ENCODE data around the gene MANEAL. TPM values are rescaled to one million over a fixed set of nuclear protein-coding genes. Genes with fewer than 3 reads are reported as not detected.

The MANEAL gene
- polyA plus RNA-seq, 3 donors: 0.24 to 0.56 TPM; not detected in 1

DNA sequence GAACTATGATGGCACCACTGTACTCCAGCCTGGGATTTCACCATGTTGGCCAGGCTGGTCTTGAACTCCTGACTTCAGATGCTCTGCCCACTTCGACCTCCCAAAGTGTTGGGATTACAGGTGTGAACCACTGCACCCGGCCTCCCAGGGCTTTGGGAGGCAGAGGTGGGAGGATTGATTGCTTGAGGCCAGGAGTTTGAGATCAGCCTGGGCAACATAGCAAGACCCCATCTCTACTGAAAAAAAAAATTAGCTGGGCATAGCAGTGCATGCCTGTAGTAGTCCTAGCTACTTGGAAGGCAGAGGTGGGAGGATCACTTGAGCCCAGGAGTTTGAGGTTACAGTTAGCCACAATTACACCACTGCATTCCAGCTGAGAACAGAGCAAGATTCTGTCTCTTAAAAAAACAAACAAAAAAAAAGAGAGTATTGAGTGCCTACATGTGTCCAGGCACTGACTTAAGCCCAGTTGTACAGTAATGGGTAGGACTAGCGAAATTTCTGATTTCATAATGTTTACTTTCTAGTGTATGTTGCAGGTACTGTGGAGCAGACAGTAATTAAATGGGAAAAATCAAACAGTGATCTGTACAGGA, 4.2 kb downstream of the MANEAL start:
- peaks cover 26 to 32% of the 10 kb centered on the region in 2 donors for H3K36me3 Mint-ChIP-seq
- H3K9me3 Mint-ChIP-seq: peaks cover 0 to 10% (median 4%) of the 10 kb centered on the region in 7 donors
- no peak overlapping the region for H3K27ac ChIP-seq (ENCODE audit: low read depth in 1 of 2, low read length in 2 of 2)
- 100% methylated on average over 1 of the region's 3 CpGs for WGBS (ENCODE audit: insufficient coverage)
- no peak overlapping the region for H3K4me3 Mint-ChIP-seq
- intact Hi-C loops (cut with micrococcal nuclease): no loop called here
- peaks cover 0 to 3% of the 10 kb centered on the region in 2 donors for H3K9me3 ChIP-seq (replicated peaks in 1 of 2; ENCODE audit: control insufficient read depth in 1 of 2, insufficient read depth in 1 of 2, low read length in 2 of 2)
- peaks cover 14 to 35% of the 10 kb centered on the region in 2 donors for H3K36me3 ChIP-seq (replicated peaks in 1 of 2; ENCODE audit: control insufficient read depth in 1 of 2, insufficient read depth in 2 of 2, low read length in 2 of 2)
- no peak overlapping the region for H3K4me3 ChIP-seq (replicated peaks in 1 of 3; ENCODE audit: low read depth in 2 of 3, low read length in 3 of 3)
- H3K27me3 ChIP-seq (ENCODE audit: control insufficient read depth in 2 of 2, insufficient read depth in 2 of 2, low read length in 2 of 2): peaks cover 13 to 23% of the 10 kb centered on the region in 2 donors
- H3K27ac Mint-ChIP-seq: no peak overlapping the region
- peaks cover 23% of the 10 kb centered on the region for H3K4me1 Mint-ChIP-seq
- no peak overlapping the region for H3K9ac ChIP-seq (ENCODE audit: insufficient read depth, low read length, poor library complexity, severe bottlenecking)
- DNase-seq: no peak
- H4K20me1 ChIP-seq (ENCODE audit: insufficient read depth, low read length): no peaks in the 10 kb centered on the region
- TF ChIP-seq, protein P1, sequence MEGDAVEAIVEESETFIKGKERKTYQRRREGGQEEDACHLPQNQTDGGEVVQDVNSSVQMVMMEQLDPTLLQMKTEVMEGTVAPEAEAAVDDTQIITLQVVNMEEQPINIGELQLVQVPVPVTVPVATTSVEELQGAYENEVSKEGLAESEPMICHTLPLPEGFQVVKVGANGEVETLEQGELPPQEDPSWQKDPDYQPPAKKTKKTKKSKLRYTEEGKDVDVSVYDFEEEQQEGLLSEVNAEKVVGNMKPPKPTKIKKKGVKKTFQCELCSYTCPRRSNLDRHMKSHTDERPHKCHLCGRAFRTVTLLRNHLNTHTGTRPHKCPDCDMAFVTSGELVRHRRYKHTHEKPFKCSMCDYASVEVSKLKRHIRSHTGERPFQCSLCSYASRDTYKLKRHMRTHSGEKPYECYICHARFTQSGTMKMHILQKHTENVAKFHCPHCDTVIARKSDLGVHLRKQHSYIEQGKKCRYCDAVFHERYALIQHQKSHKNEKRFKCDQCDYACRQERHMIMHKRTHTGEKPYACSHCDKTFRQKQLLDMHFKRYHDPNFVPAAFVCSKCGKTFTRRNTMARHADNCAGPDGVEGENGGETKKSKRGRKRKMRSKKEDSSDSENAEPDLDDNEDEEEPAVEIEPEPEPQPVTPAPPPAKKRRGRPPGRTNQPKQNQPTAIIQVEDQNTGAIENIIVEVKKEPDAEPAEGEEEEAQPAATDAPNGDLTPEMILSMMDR (IDR thresholded peaks at IDR 0.05): no peak
- peaks cover 23 to 37% (median 25%) of the 10 kb centered on the region in 3 donors for H3K27me3 Mint-ChIP-seq (ENCODE audit: low read depth in 3 of 3)
- H2AFZ ChIP-seq (ENCODE audit: insufficient read depth, low read depth, low read length, poor library complexity, severe bottlenecking): no peak overlapping the region
- no peak overlapping the region for H3K4me2 ChIP-seq (replicated peaks; ENCODE audit: extremely low read depth, low read length, poor library complexity, severe bottlenecking)
- no peaks in the 10 kb centered on the region for H3K79me2 ChIP-seq (ENCODE audit: insufficient read depth, low read length)
- H3K4me1 ChIP-seq (ENCODE audit: control insufficient read depth in 1 of 2, insufficient read depth in 2 of 2, low read length in 2 of 2): peaks cover 3 to 12% of the 10 kb centered on the region in 2 donors

DNA sequence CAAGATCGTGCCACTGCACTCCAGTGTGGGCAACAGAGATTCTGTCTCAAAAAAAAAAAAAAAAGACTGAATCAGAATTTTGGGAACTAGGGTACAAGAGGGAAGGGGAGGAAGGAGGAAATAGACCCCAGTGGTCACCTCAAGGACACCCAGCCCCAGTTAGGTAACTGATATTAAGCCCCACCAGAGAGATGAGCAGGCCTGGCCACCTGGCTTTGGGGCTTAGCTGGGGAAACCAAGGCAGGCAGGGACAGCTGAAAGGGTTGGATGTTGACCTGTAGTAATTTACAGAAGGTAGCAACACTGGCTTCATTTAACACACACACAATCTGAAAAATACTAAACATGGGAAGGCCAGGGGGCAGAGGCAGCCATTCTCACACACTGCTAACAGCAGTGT, 8.8 kb downstream of the MANEAL start:
- Histone ChIP-seq H3K4me1 (ENCODE audit: control insufficient read depth in 1 of 2, insufficient read depth in 2 of 2, low read length in 2 of 2) (peaks cover 8 to 10% of the 10 kb centered on the region in 2 donors), H3K36me3 (replicated peaks in 1 of 2; ENCODE audit: control insufficient read depth in 1 of 2, insufficient read depth in 2 of 2, low read length in 2 of 2) (peaks cover 47 to 75% of the 10 kb centered on the region in 2 donors), H4K20me1 (ENCODE audit: insufficient read depth, low read length) (peaks cover 40% of the 10 kb centered on the region)

More for the DNA sequence above, 8.8 kb downstream of the MANEAL start:
- no peak overlapping the region for H3K4me3 Mint-ChIP-seq
- DNase-seq: no peak
- Histone ChIP-seq H3K4me3 (replicated peaks in 1 of 3; ENCODE audit: low read depth in 2 of 3, low read length in 3 of 3) (no peak overlapping the region), H3K9ac (ENCODE audit: insufficient read depth, low read length, poor library complexity, severe bottlenecking) (no peak overlapping the region), H3K27me3 (ENCODE audit: control insufficient read depth in 2 of 2, insufficient read depth in 2 of 2, low read length in 2 of 2) (no peaks in the 10 kb centered on the region), H3K9me3 (replicated peaks in 1 of 2; ENCODE audit: control insufficient read depth in 1 of 2, insufficient read depth in 1 of 2, low read length in 2 of 2) (no peaks in the 10 kb centered on the region), H3K27ac (ENCODE audit: low read depth in 1 of 2, low read length in 2 of 2) (no peak overlapping the region), H3K4me2 (replicated peaks; ENCODE audit: extremely low read depth, low read length, poor library complexity, severe bottlenecking) (no peak overlapping the region), H2AFZ (ENCODE audit: insufficient read depth, low read depth, low read length, poor library complexity, severe bottlenecking) (no peak overlapping the region), H3K79me2 (ENCODE audit: insufficient read depth, low read length) (peaks cover 28% of the 10 kb centered on the region)
- TF ChIP-seq, protein P1 (IDR thresholded peaks at IDR 0.05): no peak
- intact Hi-C loops (cut with micrococcal nuclease): loop anchor here in 1 of 2 donors (10.0 kb wide), 1 partner anchor 182 kb away; no protein-coding TSS in a partner anchor
- no CpG with 5 or more reads among the region's 1 CpG for WGBS (ENCODE audit: insufficient coverage)
- H3K9me3 Mint-ChIP-seq: peaks cover 0 to 1% (median 0%) of the 10 kb centered on the region in 7 donors
- H3K36me3 Mint-ChIP-seq: peaks cover 57 to 69% of the 10 kb centered on the region in 2 donors
- H3K27me3 Mint-ChIP-seq (ENCODE audit: low read depth in 3 of 3): no peaks in the 10 kb centered on the region
- peaks cover 12% of the 10 kb centered on the region for H3K4me1 Mint-ChIP-seq
- H3K27ac Mint-ChIP-seq: peak overlapping the region in 1 of 7 donors; percentile 42
